ENCODE results near the gene MYOF.

GRCh38 chr10:93261089-93261488, 221.0 kb downstream of the MYOF start:
- TF ChIP-seq CTCF (IDR thresholded peaks at IDR 0.05) = no peak
- no peak for TF ChIP-seq ZFX (IDR thresholded peaks at IDR 0.05; ENCODE audit: borderline replicate concordance)
